Testis (tissue), 3 donors: ENCODE results near the gene ARAP1. TPM values are rescaled to one million over a fixed set of nuclear protein-coding genes. Genes with fewer than 3 reads are reported as not detected.

Source experiments
- DNase-seq: peaks from one replicate; pipeline ENCODE4 v3.0.0-alpha.2; 2019
- H3K27ac ChIP-seq, 2 donors: fragments of 200-600 bp; sonication (generic); one replicate each; pipeline ENCODE4 v1.5.1; 2019
- H3K27me3 ChIP-seq: fragments of 200-600 bp; sonication (generic); one replicate; pipeline ENCODE4 v1.5.1; 2019
- H3K36me3 ChIP-seq: fragments of 200-600 bp; sonication (generic); one replicate; pipeline ENCODE4 v1.5.1; 2017; ENCODE audit warnings: low read depth; ENCODE audit errors: missing control alignments
- H3K4me1 ChIP-seq: fragments of 200-600 bp; sonication (generic); one replicate; pipeline ENCODE4 v1.5.1; 2019
- H3K4me3 ChIP-seq, 2 donors: fragments of 200-600 bp; sonication (generic); one replicate each; pipeline ENCODE4 v1.5.1; 2017 to 2019
- H3K9me3 ChIP-seq: fragments of 200-600 bp; sonication (generic); one replicate; pipeline ENCODE4 v1.5.1; 2017
- POLR2A ChIP-seq: fragments of 450-650 bp; IDR thresholded peaks from one replicate; pipeline ENCODE4 v1.6.1; 2017; ENCODE audit warnings: antibody characterized with exemption, mild to moderate bottlenecking, moderate library complexity
- WGBS, 2 donors: methylation state at CpG; one replicate each; pipeline ENCODE4 v1.1.5; 2018; 5-methylcytosine and 5-hydroxymethylcytosine counted together
- intact Hi-C: fragments of 100-400 bp; cut with DNase I; formaldehyde crosslinking; loops from one replicate; pipeline ENCODE4 v1.15.1; 2023; ENCODE audit warnings: low total_unique reads
- polyA plus RNA-seq: library from polyadenylated mRNA; stranded (reverse); fragments of 350-450 nt; fragmentation: Illumina TruSeq; extraction: RNeasy Lipid Tissue Mini Kit (QIAGEN cat#74804); gene quantifications from one replicate; pipeline ENCODE4 v1.2.3, GENCODE V29; 2014; ENCODE audit warnings: low read depth, low replicate concordance; ENCODE audit not compliant: insufficient read depth
- total RNA-seq, 2 donors: library from RNA; depleted of rRNA; stranded (reverse); fragments of >200 nt; gene quantifications; one replicate each; pipeline ENCODE4 v1.2.3, GENCODE V29; 2016
- TF ChIP-seq, protein P1 (sequence below), 3 experiments: fragments of 450-650 bp in 2 of 3; fragments of 200-600 bp in 1 of 3; sonication (generic) in 1 of 3; IDR thresholded peaks; one replicate each; pipeline ENCODE4 v1.5.1; 2016 to 2019; ENCODE audit warnings: antibody characterized with exemption in 3 of 3, mild to moderate bottlenecking in 2 of 3, moderate library complexity in 1 of 3

ARAP1 gene
- total and polyA plus RNA-seq, 3 donors from 2014 or later, result 46.9 to 88.3 (median 65.2) TPM

GRCh38 chr11:72747289-72747855 lies 4.8 kb downstream of the ARAP1 start:
- intact Hi-C loops, result no loop called here
- Histone ChIP-seq H3K36me3 (no peaks in the 10 kb centered on the region), H3K4me3 (no peak overlapping the region), H3K9me3 (no peaks in the 10 kb centered on the region), H3K4me1 (no peaks in the 10 kb centered on the region), H3K27me3 (no peaks in the 10 kb centered on the region), H3K27ac (no peak overlapping the region)
- DNase-seq, result no peak
- TF ChIP-seq, protein P1, sequence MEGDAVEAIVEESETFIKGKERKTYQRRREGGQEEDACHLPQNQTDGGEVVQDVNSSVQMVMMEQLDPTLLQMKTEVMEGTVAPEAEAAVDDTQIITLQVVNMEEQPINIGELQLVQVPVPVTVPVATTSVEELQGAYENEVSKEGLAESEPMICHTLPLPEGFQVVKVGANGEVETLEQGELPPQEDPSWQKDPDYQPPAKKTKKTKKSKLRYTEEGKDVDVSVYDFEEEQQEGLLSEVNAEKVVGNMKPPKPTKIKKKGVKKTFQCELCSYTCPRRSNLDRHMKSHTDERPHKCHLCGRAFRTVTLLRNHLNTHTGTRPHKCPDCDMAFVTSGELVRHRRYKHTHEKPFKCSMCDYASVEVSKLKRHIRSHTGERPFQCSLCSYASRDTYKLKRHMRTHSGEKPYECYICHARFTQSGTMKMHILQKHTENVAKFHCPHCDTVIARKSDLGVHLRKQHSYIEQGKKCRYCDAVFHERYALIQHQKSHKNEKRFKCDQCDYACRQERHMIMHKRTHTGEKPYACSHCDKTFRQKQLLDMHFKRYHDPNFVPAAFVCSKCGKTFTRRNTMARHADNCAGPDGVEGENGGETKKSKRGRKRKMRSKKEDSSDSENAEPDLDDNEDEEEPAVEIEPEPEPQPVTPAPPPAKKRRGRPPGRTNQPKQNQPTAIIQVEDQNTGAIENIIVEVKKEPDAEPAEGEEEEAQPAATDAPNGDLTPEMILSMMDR (IDR thresholded peaks at IDR 0.05), result no peak
- TF ChIP-seq POLR2A, result no peak
- WGBS, 2 donors, result 81 to 94% methylated on average over 4 to 6 of the region's 6 CpGs

DNA sequence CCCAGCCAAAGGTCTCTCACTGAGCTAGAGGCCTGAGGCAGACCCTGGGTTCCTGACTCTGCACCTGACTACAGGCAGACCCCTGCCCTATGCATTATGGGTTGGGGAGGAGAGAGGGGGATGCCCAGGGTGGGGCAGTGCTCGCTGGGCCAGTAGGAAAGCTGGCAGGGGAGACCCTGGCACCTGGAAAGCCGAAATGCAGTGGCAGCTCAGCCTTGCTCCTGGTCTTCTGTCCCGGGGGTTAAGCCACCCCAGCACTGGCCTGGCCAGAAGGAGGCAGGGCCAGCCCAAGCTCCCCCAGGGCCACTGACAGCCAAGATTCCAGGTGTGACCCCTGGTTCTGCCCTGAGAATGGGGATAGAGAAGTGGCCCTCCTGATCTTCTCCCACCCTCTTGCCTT lies 5.4 kb downstream of the ARAP1 start:
- no peaks in the 10 kb centered on the region for H3K27me3 ChIP-seq
- no peaks in the 10 kb centered on the region for H3K9me3 ChIP-seq
- DNase-seq, result no peak
- no peaks in the 10 kb centered on the region for H3K36me3 ChIP-seq
- intact Hi-C loops, result no loop called here
- no peak overlapping the region for H3K4me3 ChIP-seq
- H3K4me1 ChIP-seq, result no peaks in the 10 kb centered on the region
- H3K27ac ChIP-seq, result no peak overlapping the region
- 94 to 96% methylated on average over 3 of the region's 3 CpGs for WGBS, 2 donors
- TF ChIP-seq, protein P1 (IDR thresholded peaks at IDR 0.05), result no peak
- no peak for TF ChIP-seq POLR2A

DNA sequence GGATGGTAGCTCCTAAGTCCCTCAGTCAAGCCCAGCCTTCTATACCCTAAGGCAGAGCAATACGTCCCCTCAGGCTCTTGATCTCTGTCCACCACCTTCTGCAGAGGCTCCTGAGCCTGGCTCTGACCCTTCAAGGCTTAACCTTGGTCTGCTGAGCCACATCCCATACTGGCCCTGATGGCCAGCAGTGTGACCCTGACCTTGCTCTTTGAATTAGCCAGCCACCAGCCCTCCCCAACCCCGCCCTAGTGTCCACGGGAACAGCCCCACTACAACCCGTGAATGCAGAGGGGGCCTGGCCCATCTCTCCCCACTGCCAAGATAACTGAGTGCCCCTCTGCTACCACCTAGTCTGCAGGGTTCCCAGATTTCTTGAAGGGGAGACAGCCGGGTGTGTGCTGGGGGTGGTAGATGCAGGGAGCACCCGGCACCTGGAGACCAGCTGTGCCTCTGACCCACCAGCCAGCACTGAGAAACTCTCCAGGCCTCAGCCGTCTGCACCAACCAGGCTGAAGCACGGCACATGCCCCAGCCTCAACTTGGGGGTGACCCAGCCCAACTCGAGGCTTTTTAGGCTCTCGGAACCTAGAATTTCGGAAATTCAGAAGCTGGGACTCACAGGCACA lies 6.2 kb downstream of the ARAP1 start:
- no peak for TF ChIP-seq POLR2A
- TF ChIP-seq, protein P1 (IDR thresholded peaks at IDR 0.05), result no peak
- 79 to 87% methylated on average over 11 of the region's 11 CpGs for WGBS, 2 donors
- H3K27ac ChIP-seq, result no peak overlapping the region
- no peaks in the 10 kb centered on the region for H3K9me3 ChIP-seq
- H3K4me3 ChIP-seq, result no peak overlapping the region
- no peak for DNase-seq
- intact Hi-C loops, result no loop called here
- H3K4me1 ChIP-seq, result no peaks in the 10 kb centered on the region
- no peaks in the 10 kb centered on the region for H3K36me3 ChIP-seq
- no peaks in the 10 kb centered on the region for H3K27me3 ChIP-seq

DNA sequence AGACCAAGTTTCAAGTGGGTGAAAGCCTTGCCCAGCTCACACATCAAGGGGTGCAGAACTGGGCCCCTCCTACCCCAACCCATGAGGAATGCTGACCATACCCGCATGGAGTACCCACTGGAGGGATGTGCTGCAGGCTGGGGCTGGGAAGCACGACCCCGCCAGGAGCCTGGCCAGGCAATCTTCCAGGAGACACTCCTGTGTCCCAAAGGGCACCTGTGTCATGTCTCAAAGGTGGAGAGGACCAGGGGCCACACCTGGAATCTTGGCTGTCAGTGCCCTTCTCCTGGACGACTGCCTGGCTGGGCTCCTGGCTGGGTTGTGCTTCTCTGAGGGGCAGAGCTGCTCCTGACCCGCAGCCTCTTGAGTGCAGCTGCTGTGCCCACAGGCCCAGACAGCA lies 6.7 kb downstream of the ARAP1 start:
- Histone ChIP-seq H3K4me3 (no peak overlapping the region), H3K36me3 (no peaks in the 10 kb centered on the region), H3K27me3 (no peaks in the 10 kb centered on the region), H3K9me3 (no peaks in the 10 kb centered on the region), H3K27ac (no peak overlapping the region), H3K4me1 (no peaks in the 10 kb centered on the region)
- no peak for DNase-seq
- WGBS, 2 donors, result 96 to 97% methylated on average over 4 to 5 of the region's 5 CpGs
- no peak for TF ChIP-seq POLR2A
- TF ChIP-seq, protein P1 (IDR thresholded peaks at IDR 0.05), result no peak
- intact Hi-C loops, result no loop called here

DNA sequence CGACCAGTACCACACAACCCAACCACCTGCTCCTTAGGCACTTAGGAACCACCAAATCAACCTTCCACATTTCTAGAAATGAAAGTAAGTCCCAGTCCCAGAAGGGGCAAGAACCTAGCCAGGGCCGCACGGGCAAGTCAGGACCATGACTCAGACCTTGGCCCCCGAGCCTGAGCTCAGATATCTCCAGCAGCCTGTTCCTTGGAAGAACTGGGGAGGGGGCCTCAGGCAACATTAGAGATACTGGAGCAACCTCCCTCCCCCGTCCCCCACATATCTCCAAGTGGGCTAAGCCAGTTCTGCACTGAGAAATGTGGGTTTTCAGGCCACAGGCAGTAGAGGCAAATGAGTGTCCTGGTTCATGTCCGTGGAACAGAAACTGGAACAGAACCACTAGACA lies 7.7 kb downstream of the ARAP1 start:
- Histone ChIP-seq H3K9me3 (no peaks in the 10 kb centered on the region), H3K36me3 (no peaks in the 10 kb centered on the region), H3K27me3 (no peaks in the 10 kb centered on the region), H3K27ac (no peak overlapping the region), H3K4me3 (no peak overlapping the region), H3K4me1 (no peaks in the 10 kb centered on the region)
- no peak for TF ChIP-seq POLR2A
- TF ChIP-seq, protein P1 (IDR thresholded peaks at IDR 0.05), result no peak
- intact Hi-C loops, result no loop called here
- 90 to 96% methylated on average over 5 to 6 of the region's 6 CpGs for WGBS, 2 donors
- no peak for DNase-seq
